Measurements from ENCODE around the gene COX18. TPM values are rescaled to one million over a fixed set of nuclear protein-coding genes. Genes with fewer than 3 reads are reported as not detected.
A peak's percentile ranks its signal among the peaks of the same experiment; 100 is the strongest.

The COX18 gene, protein sequence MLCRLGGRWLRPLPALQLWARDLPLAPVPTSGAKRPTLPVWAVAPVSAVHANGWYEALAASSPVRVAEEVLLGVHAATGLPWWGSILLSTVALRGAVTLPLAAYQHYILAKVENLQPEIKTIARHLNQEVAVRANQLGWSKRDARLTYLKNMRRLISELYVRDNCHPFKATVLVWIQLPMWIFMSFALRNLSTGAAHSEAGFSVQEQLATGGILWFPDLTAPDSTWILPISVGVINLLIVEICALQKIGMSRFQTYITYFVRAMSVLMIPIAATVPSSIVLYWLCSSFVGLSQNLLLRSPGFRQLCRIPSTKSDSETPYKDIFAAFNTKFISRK
- 12.9 TPM for polyA plus RNA-seq (ENCODE audit: insufficient read length)

DNA sequence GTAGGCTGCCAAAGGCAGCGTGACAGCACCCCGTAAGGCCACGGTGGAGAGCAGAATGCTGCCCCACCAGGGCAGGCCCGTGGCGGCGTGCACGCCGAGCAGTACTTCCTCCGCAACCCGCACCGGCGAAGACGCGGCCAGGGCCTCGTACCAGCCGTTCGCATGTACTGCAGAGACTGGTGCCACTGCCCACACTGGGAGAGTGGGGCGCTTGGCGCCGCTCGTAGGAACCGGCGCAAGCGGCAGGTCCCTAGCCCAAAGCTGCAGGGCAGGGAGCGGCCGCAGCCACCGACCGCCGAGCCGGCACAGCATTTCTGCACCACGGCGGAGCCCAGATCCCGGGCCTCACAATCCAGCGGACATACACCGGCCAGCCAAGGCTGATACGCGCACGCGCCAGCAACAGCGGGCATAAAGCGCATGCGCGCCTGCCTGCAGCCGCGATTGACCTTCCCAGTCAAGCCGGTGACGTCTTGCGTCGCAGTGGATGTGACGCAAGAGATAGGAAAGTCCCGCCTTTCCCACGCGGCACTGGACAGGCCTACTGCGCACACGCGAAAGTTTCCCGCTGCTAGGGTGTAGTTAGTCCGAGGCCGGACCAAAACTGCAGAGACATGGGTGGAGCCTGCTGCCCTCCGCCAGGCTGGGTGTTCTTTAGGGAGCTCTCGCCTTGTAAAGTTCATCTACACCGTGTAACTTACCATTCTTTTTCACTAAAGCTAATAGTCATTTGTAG is at the start of gene COX18:
TSS of gene COX18 (minus strand) at position 379 of the 736 bp plus-strand sequence. CDS start at position 312, 67 bp downstream.
- peak; percentile 99 for DNase-seq

DNA sequence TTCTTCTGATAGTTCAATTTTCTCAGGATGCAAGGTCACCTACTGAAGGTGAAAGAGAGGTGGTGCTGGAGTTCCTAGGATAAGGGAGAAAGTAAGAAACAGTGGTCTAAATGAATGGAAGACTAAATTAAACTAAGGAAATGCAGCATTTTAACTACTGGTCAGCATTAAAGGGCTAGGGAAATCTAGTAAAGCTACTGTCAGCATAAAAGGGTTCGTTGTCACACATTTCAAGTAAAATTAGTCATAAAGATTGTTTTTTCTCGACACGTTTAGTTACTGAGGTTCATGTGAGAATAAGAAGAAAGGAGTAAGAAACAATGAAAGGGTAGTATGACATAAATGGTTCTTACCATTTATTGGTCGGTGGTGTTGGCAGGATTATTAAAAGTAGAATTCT is 40.0 kb upstream of the COX18 start:
- no peak for DNase-seq

DNA sequence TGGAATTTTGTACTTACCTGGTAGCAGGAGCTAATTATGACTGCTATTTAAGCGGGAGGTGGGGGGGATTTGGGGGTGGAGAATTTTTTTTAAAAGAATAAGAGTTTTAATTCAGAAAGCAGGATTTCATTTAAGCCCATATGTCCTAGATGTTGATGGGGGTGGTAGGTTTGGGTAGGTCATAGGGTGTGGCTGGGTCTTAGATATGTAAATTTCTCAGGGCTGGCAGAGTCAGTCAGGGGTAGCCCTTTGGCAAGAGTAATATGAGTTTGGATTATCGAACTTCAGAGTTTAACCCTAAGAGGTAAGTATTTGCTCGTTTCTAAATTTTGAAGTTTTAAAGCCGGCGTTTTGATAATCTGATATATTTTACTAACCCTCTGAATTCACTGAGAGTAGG is 35.2 kb upstream of the COX18 start:
- DNase-seq, result no peak

DNA sequence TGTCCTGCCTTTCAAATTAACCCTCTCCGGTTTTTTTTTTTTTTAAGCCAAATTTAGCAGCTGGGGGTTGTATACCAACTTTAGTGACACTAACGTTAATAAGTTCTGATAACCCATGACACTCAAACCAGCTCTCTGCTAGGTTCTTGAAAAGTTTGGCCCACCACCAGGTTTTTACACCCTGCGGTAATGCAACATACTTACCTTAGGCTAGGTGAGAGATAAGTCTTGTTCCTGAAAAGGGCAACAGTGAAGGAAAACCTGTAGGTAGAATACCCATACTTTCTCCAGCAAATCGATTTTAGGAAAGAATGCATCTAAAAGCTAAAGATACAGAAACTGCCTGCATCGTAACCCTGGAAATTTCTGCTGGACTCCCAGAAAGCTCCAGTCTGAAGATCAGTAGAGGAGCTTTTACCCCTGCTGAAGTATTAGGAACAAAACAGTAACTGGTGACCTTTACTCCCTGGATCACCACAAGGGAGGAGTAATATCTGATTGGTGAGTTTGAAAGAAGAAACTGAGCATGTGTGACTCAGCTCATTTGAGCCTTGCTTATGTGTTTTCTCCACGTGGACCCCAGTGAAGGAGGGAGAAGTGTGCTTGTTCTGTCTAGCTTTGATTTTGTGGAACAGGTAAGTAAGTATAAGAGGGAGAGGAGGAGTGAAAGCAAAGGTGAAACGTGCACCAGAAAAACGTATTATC is 34.4 kb upstream of the COX18 start:
- DNase-seq, result no peak

DNA sequence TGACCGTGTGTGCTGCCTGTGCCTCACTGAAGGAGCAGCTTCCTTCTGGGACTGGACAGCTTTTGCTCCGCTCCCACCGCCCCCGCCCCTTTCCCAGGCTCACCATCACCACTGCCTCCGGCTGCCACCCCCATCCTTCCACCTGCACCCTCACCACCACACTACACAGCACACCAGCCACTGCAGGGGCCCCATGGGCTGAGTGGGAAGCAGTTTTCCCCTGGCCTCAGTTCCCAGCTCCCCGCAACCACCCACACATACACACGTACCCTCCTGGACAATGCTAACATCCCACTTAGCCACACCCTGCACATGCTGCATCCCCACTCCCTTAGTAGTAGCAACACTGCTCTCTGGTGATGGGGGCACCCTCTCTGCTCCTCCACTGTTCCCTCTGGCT is 29.6 kb upstream of the COX18 start:
- DNase-seq, result no peak

DNA sequence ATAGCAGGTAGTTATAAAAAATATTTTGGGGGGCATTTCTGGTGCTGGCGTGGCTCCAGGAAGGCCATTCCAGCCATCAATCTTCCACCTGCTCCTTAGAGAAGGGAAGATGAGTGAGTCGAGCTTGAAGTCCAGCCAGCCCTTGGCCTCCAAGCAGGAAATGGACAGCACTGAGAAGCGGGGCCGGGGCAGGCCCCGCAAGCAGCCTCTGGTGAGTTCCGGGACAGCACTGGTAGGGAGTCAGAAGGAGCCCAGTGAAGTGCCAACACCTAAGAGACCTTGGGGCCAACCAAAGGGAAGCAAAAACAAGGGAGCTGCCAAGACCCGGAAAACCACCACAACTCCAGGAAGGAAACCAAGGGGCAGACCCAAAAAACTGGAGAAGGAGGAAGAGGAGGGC is 29.2 kb upstream of the COX18 start:
- DNase-seq, result no peak

DNA sequence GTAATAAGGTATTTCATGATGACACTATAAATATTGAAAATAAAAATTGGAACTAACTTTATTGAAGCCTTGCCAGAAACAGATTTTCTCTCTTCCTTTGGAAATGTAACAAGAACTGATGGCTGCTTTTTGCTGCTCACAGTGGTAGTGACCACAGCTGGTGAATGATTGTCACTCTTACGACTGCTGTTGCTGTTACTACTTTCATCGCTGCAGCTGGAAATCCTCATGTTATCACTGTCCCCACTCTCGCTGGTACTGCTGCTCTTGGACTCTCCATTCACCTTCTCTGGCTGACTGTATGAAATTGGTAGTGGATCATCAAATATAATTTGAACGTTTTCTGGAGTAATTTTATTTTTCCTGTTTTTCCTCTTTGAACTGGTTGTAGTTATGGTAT is 28.5 kb upstream of the COX18 start:
- no peak for DNase-seq

DNA sequence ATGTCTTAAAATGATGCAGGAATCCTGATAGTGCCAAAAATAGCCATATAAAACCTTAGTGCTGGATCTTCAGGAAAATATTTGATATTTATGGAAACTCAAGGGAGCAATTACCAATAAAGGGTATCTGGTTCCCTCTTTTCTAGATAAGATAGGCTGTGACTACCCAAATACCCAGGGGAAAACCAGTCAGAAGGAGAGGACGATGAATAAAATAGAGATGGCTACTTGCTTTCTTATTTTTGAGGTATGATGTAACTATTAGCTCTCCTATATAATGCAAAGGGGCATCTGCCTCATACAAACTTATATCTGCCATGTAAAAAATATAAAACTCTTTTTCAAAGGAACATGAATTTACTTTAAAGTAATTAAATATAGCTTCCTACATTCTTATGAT is 23.4 kb upstream of the COX18 start:
- DNase-seq, result no peak

DNA sequence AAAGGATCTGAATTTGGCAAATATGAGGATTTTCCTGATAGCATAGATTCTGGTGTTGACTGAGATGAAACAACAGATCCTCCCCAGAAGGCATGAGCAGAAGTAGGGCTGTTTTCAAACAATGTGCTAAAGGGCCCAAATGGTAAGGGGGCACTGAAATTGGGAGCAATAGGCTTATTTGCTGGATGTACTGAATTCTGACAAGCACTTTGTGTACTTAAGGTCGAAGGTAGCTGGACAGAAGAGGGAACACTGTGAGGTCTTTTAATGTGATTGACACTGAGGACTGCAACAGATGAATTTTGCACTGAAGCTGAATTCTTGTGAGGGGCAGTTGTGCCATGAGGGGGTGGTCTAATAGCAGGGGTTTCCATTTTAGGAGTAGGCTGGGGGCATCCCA is 21.2 kb upstream of the COX18 start:
- DNase-seq, result no peak

DNA sequence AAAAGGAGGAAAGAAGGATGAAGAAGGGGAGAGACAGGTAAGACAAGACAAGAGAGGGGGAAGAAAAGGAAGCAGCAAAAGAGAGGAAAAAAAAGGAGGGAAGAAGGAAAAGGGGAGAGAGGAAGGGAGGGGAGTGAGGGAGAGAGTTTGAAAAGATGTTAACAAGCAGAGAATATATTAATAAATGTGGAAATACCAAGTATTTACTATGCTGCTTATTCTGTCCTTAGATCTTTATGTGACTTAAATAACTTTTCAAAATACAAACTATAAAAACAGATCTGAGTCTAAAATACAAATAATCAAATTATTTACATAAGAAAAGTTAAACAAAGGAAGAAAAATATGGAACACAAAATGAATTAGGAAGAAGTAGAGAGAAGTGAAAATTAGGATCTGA is 18.4 kb upstream of the COX18 start:
- DNase-seq, result no peak

DNA sequence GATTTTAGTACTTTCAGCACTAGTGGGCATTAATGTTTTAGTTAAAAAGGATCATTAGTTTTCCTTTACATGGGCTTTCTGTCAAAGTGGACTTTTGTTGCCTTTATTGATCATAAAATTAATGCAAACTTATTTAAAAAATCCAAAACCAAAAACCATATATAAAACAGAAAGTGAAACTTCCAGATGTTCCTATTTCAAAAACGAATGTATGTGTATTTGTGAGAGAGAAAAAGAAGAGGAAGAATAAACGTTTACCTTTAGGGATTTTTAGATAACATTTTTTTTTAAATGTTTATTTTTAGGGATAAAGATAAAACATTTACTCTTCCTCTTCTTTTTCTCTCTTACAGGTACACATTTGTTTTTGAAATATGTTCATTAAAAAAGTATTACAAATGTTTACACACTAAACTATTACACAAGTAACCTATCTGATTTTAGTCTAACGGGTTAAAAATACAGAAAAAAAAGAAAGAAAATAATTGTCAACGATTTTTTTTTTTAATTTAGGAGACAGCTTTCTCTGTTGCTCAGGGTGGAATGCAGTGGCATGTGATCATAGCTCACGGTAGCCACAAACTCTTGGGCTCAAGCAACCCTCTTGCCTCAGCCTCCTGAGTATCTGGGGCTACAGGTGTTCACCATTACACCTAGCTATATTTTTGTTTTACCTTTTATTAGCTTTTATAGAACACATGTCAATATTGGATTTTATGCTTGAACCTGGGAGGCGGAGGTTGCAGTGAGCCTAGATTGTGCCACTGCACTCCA is 16.8 kb upstream of the COX18 start:
- no peak for DNase-seq

DNA sequence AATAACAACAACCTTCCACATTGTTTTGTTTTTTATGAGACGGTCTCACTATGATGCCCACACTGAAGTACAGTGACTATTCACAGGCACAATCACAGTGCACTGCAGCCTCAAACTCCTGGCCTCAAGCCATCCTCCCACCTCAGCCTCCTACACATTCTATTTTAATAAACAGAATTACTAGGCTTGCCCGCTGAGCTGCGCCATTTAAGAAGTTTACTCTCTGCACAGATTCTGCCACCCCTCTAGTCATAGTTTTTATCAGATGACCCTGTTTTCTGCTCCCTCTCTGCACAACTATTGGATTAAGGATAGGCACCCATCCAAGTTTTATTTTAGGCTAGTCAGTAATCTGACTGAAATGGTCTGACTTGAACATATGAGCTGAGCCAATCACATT is 11.3 kb upstream of the COX18 start:
- DNase-seq, result no peak

DNA sequence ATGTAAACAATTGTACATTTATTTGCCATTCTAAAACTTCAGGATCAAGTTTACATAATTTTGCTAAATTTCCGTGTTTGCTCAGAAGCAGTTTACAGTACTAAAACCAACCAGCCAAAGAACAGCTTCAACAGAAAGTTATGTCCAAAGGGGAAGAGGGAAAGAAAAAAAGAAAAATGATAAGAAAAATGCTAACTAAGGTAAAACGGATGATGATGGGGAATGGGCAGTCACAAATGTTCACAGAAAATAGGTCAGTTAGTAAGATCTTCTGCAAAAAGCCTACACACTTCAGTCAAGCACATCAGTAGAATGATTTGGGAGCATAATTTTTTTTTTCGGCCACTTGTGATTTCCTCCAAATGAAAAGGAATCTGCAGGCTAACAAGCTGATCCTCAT is 6.3 kb upstream of the COX18 start:
- no peak for DNase-seq

DNA sequence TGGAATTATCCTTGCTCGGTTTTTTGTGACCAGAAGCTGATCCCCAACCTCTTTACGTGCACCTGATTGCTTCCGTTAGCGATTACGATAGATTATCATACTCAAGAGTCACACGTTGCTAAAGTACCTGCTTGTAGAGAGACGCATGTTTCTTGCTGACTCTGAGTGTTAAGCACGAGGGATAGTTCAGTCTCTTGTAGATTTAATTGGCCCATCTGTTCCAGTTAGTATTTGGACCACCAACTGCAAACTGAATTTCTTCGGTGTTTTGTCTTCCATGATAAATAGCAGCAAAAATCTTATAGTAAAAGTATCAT is 516 bp upstream of the COX18 start:
- no peak for DNase-seq

DNA sequence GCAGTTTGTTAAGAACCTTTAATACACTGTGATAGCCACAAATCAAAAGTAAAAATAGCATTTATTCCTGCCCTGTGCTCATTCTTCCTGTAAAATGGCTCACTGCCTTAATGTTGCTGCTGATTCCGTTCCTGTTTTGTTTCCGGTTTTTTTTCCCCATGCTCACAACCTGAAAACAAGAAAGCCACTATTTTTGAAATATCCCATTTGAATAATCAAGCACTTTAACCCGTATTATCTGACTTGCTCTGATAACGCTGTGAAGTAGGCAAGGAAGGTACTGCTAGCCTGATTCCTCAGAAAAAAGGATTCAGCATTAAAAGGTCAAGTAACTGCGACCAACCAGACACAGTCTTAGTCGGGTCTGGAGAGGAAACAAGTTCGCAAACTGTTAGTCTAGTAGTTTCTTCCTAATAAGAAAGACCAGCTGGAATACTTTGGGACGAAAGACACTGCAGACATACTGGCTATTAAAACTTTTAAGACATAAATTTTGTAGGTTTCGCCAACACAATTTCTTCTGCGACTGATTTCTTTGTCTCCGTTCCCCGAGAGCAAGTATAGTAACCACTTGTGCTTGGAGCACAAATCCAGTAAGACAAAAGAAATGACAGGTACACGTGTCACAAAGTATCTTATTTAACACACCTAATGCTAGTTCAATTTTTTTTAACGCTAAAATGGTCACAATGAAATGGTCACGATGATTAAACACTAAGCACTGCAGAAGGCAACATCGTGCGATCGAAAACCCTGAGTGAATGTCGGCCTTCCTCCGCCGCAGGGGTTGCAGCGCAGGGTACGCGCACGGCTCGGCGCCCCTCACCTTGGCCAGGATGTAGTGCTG is 802 bp downstream of the COX18 start:
- DNase-seq, result peak; percentile 36

DNA sequence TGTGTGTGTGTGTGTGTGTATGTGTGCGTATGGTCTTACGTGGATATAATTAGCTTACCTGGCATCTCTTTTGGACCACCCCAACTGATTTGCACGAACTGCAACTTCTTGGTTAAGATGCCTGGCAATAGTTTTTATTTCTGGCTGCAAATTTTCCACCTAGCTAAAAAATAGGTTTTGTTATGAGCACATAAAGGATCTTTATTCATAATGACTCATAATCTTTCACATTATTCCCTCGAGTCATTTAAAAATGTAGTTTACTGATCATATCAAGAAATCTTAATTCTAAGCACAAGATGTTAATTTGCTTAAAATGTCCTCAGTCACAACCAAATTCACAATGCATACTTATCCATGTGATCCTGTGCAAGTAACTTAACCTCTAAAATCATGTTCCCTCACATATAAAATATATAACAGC is 1.5 kb downstream of the COX18 start:
- no peak for DNase-seq

DNA sequence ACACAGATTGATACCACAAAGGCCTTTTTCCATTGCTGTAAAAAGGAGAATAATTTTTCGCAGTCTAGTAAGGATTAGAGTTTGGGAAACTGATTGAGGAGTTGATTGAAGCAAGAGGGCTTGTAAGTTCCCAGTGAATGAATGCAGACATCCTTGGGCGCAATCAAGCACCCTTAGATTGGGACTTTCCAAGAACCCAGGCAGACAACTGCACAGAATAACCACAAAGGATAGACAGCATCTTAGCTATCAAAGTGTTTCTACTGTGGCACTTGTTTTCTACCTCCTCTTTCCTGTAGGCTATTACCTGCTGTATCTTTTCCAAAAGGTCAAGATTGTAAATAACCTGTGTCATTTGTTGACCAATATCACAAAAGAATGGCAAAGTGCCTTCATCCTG is 2.6 kb downstream of the COX18 start:
- no peak for DNase-seq

DNA sequence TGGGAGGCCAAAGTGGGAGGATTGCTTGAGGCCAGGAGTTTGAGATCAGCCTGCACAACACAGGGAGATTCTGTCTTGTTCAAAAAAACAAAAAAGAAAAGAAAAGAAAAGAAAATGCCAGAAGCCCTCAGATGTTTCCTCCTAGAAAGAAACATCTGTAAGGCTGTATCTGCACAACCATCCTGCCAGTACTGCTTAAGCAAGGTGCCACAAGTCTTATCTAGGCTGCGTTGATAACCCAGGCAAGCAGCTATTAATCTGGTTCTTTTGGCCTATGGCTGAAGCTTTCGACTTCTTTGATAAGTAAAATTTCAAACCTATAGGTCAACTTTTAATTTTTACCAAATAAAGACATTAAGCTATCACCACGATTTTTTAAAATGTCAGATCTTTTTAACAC is 3.1 kb downstream of the COX18 start:
- no peak for DNase-seq

DNA sequence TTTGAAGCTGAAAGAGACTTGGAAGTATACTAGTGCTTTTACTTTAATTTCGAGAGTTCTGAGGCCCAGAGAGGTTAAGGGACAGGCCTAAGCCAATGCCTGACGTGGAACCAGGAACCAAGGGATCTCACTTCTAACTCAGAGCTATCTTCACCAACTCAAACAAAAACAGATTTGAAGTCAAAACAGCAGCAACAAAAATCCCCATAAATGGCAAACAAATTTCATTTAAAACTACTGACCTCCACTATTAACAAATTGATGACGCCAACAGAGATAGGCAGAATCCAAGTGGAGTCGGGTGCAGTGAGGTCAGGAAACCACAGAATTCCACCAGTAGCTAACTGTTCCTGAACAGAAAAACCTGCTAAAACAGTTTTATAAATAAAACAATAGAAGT is 5.0 kb downstream of the COX18 start:
- DNase-seq, result no peak

DNA sequence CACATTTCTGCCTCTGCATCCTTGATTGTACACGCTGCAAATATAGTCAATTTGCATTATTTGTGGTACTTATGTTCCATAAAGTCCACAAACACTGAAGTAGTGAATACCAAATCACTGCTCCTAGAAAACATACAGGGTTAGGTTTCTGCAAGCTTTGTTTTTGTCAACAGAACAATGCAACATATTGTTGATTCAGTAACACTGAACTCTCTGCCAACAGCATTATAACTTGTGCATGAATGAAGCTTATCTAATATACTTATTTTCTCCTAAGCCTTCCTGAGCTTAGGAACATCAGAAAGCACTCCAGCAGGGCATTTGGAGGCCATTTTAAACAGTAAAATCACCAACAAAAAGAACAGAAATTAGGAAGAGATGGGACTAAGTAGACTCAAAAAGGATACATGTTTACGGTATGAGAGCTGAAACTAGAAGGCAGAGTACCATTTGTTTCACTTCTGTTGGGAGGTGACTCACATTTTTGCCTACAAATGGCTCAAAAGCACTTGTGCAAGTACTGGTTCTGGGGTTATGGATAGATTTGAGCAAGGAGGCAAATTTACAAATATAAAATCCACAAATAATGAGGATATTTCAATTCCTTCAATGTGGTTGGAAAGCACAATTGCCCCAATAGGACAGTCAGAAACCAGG is 14.1 kb downstream of the COX18 start:
- DNase-seq, result no peak

DNA sequence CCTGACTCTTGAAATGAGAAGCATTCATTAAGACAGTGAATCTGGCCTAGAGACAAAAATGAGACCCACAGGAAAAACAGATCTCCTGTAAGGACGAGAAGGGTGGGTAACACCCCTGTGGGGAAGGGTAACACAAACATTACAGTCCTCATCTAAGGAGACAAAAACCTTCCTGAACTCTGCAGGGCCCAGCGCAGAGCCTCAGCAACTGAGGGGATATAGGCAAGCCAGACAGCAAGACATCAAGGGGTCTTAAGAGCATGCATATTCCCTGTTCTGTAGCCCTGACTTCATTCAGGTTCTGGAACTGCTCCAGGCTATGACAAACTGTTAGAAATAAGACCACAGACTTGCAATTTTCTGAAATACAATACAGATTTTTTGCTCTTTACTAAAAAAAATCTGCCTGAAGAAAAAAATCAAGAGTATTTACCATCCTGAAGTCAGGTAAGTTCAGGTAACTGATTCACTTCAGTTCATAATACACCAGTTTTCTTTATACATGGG is 15.5 kb downstream of the COX18 start:
- DNase-seq, result no peak
